Measurements from ENCODE around the gene LARGE2.

The LARGE2 gene

DNA sequence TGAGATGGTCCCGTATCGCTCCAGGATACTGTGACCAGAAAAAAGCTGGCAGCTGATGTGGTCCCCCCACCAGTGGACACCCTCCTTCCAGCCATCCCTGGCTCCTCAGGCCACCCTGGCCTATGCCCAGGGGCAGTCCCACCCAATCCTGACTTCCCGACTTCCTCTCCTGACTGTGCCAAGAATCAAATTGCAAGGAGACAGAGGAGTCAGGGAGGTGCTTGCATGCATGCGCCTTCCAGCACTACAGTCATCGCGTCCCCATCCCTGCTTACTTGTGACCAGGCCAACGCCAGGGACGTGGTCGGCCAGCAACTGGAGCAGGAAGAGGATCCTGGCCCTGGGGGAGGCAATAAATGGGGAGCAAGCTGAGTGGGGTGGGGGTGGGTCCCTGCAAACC is 11.8 kb upstream of the LARGE2 start (continued):
- TF ChIP-seq, protein P1, sequence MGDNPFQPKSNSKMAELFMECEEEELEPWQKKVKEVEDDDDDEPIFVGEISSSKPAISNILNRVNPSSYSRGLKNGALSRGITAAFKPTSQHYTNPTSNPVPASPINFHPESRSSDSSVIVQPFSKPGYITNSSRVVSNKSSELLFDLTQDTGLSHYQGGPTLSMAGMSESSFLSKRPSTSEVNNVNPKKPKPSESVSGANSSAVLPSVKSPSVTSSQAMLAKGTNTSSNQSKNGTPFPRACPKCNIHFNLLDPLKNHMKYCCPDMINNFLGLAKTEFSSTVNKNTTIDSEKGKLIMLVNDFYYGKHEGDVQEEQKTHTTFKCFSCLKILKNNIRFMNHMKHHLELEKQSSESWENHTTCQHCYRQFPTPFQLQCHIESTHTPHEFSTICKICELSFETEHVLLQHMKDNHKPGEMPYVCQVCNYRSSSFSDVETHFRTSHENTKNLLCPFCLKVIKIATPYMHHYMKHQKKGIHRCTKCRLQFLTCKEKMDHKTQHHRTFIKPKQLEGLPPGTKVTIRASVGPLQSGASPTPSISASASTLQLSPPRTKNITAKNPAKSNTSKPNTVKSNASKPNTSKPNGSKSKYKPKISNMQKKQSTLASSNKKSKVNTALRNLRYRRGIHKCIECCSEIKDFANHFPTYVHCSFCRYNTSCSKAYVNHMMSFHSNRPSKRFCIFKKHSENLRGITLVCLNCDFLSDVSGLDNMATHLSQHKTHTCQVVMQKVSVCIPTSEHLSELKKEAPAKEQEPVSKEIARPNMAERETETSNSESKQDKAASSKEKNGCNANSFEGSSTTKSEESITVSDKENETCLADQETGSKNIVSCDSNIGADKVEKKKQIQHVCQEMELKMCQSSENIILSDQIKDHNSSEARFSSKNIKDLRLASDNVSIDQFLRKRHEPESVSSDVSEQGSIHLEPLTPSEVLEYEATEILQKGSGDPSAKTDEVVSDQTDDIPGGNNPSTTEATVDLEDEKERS (tag by site-specific recombination; IDR thresholded peaks at IDR 0.05), result no peak
- TF ChIP-seq ZFP41 (tag by site-specific recombination; IDR thresholded peaks at IDR 0.05; ENCODE audit: borderline replicate concordance) (no peak), ZNF239 (tag by site-specific recombination; IDR thresholded peaks at IDR 0.05) (no peak), ZNF830 (tag by site-specific recombination; IDR thresholded peaks at IDR 0.05; ENCODE audit: low read depth) (no peak), KLF1 (tag by site-specific recombination; IDR thresholded peaks at IDR 0.05) (no peak), ZNF521 (tag by site-specific recombination; IDR thresholded peaks at IDR 0.05) (no peak), ZNF571 (tag by site-specific recombination; IDR thresholded peaks at IDR 0.05) (no peak), ZNF341 (tag by site-specific recombination; IDR thresholded peaks at IDR 0.05; ENCODE audit: low read depth) (no peak), WT1 (tag by site-specific recombination; IDR thresholded peaks at IDR 0.05) (no peak)
- TF ChIP-seq, protein P2, sequence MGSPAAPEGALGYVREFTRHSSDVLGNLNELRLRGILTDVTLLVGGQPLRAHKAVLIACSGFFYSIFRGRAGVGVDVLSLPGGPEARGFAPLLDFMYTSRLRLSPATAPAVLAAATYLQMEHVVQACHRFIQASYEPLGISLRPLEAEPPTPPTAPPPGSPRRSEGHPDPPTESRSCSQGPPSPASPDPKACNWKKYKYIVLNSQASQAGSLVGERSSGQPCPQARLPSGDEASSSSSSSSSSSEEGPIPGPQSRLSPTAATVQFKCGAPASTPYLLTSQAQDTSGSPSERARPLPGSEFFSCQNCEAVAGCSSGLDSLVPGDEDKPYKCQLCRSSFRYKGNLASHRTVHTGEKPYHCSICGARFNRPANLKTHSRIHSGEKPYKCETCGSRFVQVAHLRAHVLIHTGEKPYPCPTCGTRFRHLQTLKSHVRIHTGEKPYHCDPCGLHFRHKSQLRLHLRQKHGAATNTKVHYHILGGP (tag by site-specific recombination; IDR thresholded peaks at IDR 0.05), result no peak
- TF ChIP-seq, protein P3, sequence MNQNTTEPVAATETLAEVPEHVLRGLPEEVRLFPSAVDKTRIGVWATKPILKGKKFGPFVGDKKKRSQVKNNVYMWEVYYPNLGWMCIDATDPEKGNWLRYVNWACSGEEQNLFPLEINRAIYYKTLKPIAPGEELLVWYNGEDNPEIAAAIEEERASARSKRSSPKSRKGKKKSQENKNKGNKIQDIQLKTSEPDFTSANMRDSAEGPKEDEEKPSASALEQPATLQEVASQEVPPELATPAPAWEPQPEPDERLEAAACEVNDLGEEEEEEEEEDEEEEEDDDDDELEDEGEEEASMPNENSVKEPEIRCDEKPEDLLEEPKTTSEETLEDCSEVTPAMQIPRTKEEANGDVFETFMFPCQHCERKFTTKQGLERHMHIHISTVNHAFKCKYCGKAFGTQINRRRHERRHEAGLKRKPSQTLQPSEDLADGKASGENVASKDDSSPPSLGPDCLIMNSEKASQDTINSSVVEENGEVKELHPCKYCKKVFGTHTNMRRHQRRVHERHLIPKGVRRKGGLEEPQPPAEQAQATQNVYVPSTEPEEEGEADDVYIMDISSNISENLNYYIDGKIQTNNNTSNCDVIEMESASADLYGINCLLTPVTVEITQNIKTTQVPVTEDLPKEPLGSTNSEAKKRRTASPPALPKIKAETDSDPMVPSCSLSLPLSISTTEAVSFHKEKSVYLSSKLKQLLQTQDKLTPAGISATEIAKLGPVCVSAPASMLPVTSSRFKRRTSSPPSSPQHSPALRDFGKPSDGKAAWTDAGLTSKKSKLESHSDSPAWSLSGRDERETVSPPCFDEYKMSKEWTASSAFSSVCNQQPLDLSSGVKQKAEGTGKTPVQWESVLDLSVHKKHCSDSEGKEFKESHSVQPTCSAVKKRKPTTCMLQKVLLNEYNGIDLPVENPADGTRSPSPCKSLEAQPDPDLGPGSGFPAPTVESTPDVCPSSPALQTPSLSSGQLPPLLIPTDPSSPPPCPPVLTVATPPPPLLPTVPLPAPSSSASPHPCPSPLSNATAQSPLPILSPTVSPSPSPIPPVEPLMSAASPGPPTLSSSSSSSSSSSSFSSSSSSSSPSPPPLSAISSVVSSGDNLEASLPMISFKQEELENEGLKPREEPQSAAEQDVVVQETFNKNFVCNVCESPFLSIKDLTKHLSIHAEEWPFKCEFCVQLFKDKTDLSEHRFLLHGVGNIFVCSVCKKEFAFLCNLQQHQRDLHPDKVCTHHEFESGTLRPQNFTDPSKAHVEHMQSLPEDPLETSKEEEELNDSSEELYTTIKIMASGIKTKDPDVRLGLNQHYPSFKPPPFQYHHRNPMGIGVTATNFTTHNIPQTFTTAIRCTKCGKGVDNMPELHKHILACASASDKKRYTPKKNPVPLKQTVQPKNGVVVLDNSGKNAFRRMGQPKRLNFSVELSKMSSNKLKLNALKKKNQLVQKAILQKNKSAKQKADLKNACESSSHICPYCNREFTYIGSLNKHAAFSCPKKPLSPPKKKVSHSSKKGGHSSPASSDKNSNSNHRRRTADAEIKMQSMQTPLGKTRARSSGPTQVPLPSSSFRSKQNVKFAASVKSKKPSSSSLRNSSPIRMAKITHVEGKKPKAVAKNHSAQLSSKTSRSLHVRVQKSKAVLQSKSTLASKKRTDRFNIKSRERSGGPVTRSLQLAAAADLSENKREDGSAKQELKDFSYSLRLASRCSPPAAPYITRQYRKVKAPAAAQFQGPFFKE (tag by site-specific recombination; IDR thresholded peaks at IDR 0.05; ENCODE audit: borderline replicate concordance), result no peak

DNA sequence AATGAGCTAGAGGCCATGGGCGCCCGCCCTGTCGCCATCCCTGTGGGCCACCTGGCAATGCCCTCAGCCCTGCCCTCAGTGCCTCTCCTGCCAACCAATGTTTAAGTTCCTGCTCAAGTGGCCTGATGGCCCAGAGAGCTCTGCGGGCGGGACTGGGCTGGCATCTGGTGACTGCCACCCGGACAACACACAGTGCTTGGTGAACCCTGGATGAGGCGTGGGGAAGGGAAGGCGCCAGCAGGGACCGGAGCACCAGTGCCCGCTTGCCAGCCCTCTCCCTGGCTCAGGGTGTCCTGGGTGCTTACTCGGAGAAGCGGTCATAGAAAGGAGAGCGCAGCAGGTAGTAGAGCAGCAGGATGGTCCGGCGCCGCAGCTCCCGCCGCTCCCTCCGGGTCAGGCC is 8.9 kb upstream of the LARGE2 start:
- Histone ChIP-seq H3K27ac (ENCODE audit: extremely low read depth, low read depth, low read length) (no peak overlapping the region), H3K4me1 (ENCODE audit: control insufficient read depth, insufficient read depth, low read length) (no peaks in the 10 kb centered on the region; the same call in 1 of the 2 replicates), H3K4me3 (ENCODE audit: low read depth, low read length) (no peak overlapping the region), H3K9me3 (ENCODE audit: control insufficient read depth, insufficient read depth, low read depth, low read length) (no peaks in the 10 kb centered on the region), H3K36me3 (ENCODE audit: control insufficient read depth in 2 of 2, insufficient read depth in 1 of 2, low read length in 2 of 2) (peaks cover 0 to 62% of the 10 kb centered on the region in 2 experiments; a peak in 2 of 3 replicates)
- no peak for TF ChIP-seq ZNF837 (tag by site-specific recombination; IDR thresholded peaks at IDR 0.05)
- TF ChIP-seq, protein P4, sequence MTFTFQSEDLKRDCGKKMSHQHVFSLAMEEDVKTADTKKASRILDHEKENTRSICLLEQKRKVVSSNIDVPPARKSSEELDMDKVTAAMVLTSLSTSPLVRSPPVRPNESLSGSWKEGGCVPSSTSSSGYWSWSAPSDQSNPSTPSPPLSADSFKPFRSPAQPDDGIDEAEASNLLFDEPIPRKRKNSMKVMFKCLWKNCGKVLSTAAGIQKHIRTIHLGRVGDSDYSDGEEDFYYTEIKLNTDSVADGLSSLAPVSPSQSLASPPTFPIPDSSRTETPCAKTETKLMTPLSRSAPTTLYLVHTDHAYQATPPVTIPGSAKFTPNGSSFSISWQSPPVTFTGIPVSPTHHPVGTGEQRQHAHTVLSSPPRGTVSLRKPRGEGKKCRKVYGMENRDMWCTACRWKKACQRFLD (tag by site-specific recombination; IDR thresholded peaks at IDR 0.05), result no peak
- TF ChIP-seq ZNF561 (tag by site-specific recombination; IDR thresholded peaks at IDR 0.05; ENCODE audit: borderline replicate concordance), result no peak
- no peak for TF ChIP-seq ZNF791 (tag by site-specific recombination; IDR thresholded peaks at IDR 0.05)
- TF ChIP-seq ZNF768 (tag by site-specific recombination; IDR thresholded peaks at IDR 0.05), result no peak
- ChIA-PET CTCF (interaction anchor here (0.8 to 1.3 kb wide), 2 partner anchors 40 to 93 kb away, joined by 3 to 5 read pairs; no protein-coding TSS in a partner anchor), POLR2A (interaction anchor here (1.6 kb wide), 1 partner anchor 12 kb away, joined by 6 read pairs; no protein-coding TSS in a partner anchor)
